A549 (cell line): Measurements from ENCODE around the gene ELP5. TPM values are rescaled to one million over a fixed set of nuclear protein-coding genes. Genes with fewer than 3 reads are reported as not detected.

Experiments
- CHD2 ChIP-seq: fragments of 150-350 bp; IDR thresholded peaks from 2 replicates; pipeline ENCODE4 v1.6.1; 2014; ENCODE audit warnings: low read length; ENCODE audit not compliant: partially characterized antibody
- EHMT2 ChIP-seq: fragments of 200-600 bp; sonication (generic); IDR thresholded peaks from 2 replicates; pipeline ENCODE4 v1.6.1; 2016; ENCODE audit warnings: antibody characterized with exemption, low read depth, mild to moderate bottlenecking, moderate library complexity
- EP300 ChIP-seq, 2 experiments: fragments of >200 bp; sonication (Bioruptor Twin); formaldehyde crosslinking; IDR thresholded peaks; 2 replicates in 1 of 2; 3 replicates in 1 of 2; pipeline ENCODE4 v1.6.1; 2016 to 2017
- FOXS1 ChIP-seq: fragments of 250-450 bp; sonication (Bioruptor Pico); IDR thresholded peaks from 2 replicates; pipeline ENCODE4 v1.5.0; 2020; ENCODE audit warnings: mild to moderate bottlenecking, moderate library complexity
- GATA3 ChIP-seq: IDR thresholded peaks from 2 replicates; pipeline ENCODE4 v1.6.1; 2012; ENCODE audit warnings: borderline replicate concordance
- HDAC2 ChIP-seq: fragments of 200-600 bp; sonication (generic); IDR thresholded peaks from 2 replicates; pipeline ENCODE4 v1.6.1; 2016
- HOXA7 ChIP-seq: fragments of 250-450 bp; sonication (Bioruptor Pico); IDR thresholded peaks from 2 replicates; pipeline ENCODE4 v1.5.0; 2020; ENCODE audit warnings: mild to moderate bottlenecking, moderate library complexity
- JUN ChIP-seq, 2 experiments: fragments of >200 bp; sonication (Bioruptor Twin); formaldehyde crosslinking; IDR thresholded peaks; 2 replicates in 1 of 2; 3 replicates in 1 of 2; pipeline ENCODE4 v1.6.1; 2016 to 2017
- MAZ ChIP-seq: fragments of 150-350 bp; IDR thresholded peaks from 2 replicates; pipeline ENCODE4 v1.6.1; 2014; ENCODE audit warnings: antibody characterized with exemption, low read depth, low read length, borderline replicate concordance
- NPAS2 ChIP-seq: fragments of 250-450 bp; sonication (Bioruptor Pico); IDR thresholded peaks from 2 replicates; pipeline ENCODE4 v1.8.0; 2022; ENCODE audit warnings: mild to moderate bottlenecking, moderate library complexity, borderline replicate concordance
- NR3C1 ChIP-seq: fragments of >200 bp; sonication (Bioruptor Twin); formaldehyde crosslinking; IDR thresholded peaks from 3 replicates; pipeline ENCODE4 v1.6.1; 2017
- PHF8 ChIP-seq: fragments of 200-600 bp; sonication (generic); IDR thresholded peaks from 2 replicates; pipeline ENCODE4 v1.6.1; 2016; ENCODE audit warnings: low read depth, mild to moderate bottlenecking, antibody characterized with exemption, moderate library complexity, borderline replicate concordance
- RARB ChIP-seq: fragments of 250-450 bp; sonication (Bioruptor Pico); IDR thresholded peaks from 2 replicates; pipeline ENCODE4 v1.8.0; 2021; ENCODE audit warnings: mild to moderate bottlenecking, moderate library complexity
- RFX5 ChIP-seq: fragments of 450-650 bp; IDR thresholded peaks from 2 replicates; pipeline ENCODE4 v1.7.1; 2014; ENCODE audit warnings: antibody characterized with exemption, mild to moderate bottlenecking, moderate library complexity
- SMC3 ChIP-seq: fragments of >200 bp; sonication (Bioruptor Twin); formaldehyde crosslinking; IDR thresholded peaks from 3 replicates; pipeline ENCODE4 v1.6.1; 2018; ENCODE audit warnings: inconsistent platforms
- SREBF2 ChIP-seq: fragments of 450-650 bp; IDR thresholded peaks from 2 replicates; pipeline ENCODE4 v1.6.1; 2014; ENCODE audit warnings: mild to moderate bottlenecking, moderate library complexity
- TFCP2L1 ChIP-seq: fragments of 250-450 bp; sonication (Bioruptor Pico); IDR thresholded peaks from 2 replicates; pipeline ENCODE4 v1.5.0; 2021; ENCODE audit warnings: mild to moderate bottlenecking
- ZFP36 ChIP-seq: fragments of 450-650 bp; IDR thresholded peaks from 2 replicates; pipeline ENCODE4 v1.6.1; 2014; ENCODE audit warnings: borderline replicate concordance; ENCODE audit not compliant: partially characterized antibody
- polyA plus RNA-seq, 4 experiments: library from polyadenylated mRNA; depleted of rRNA in 3 of 4; stranded (reverse); fragments of >200 nt; fragmentation: RNase III in 1 of 4; extraction: RNeasy Plus Mini Kit Qiagen cat#74134 plus additional on column Dnase treatment in 1 of 4; gene quantifications; 2 replicates in 3 of 4; 3 replicates in 1 of 4; pipeline ENCODE4 v1.2.3, GENCODE V29; 2011 to 2017
- TF ChIP-seq, protein P1 (sequence below): IDR thresholded peaks from 2 replicates; pipeline ENCODE4 v1.6.1; 2012
- TF ChIP-seq, protein P2 (sequence below): IDR thresholded peaks from 2 replicates; pipeline ENCODE4 v1.6.1; 2012; ENCODE audit warnings: low read depth, borderline replicate concordance
- TF ChIP-seq, protein P3 (sequence below): fragments of >200 bp; sonication (Bioruptor Twin); formaldehyde crosslinking; IDR thresholded peaks from 2 replicates; pipeline ENCODE4 v1.6.1; 2016
- TF ChIP-seq, protein P4 (sequence below): fragments of 450-650 bp; IDR thresholded peaks from 2 replicates; pipeline ENCODE4 v1.6.1; 2014; ENCODE audit warnings: antibody characterized with exemption
- TF ChIP-seq, protein P5 (sequence below): fragments of >200 bp; sonication (Bioruptor Twin); formaldehyde crosslinking; IDR thresholded peaks from 3 replicates; pipeline ENCODE4 v1.5.1; 2016
- TF ChIP-seq, protein P6 (sequence below): fragments of 250-450 bp; sonication (Bioruptor Pico); IDR thresholded peaks from 2 replicates; pipeline ENCODE4 v1.5.0; 2020; ENCODE audit warnings: low read depth, mild to moderate bottlenecking, moderate library complexity

Gene ELP5
- polyA plus RNA-seq, 2 of the 4 experiments (the other 2 are of a cell fraction): 92.1 to 133 TPM

DNA sequence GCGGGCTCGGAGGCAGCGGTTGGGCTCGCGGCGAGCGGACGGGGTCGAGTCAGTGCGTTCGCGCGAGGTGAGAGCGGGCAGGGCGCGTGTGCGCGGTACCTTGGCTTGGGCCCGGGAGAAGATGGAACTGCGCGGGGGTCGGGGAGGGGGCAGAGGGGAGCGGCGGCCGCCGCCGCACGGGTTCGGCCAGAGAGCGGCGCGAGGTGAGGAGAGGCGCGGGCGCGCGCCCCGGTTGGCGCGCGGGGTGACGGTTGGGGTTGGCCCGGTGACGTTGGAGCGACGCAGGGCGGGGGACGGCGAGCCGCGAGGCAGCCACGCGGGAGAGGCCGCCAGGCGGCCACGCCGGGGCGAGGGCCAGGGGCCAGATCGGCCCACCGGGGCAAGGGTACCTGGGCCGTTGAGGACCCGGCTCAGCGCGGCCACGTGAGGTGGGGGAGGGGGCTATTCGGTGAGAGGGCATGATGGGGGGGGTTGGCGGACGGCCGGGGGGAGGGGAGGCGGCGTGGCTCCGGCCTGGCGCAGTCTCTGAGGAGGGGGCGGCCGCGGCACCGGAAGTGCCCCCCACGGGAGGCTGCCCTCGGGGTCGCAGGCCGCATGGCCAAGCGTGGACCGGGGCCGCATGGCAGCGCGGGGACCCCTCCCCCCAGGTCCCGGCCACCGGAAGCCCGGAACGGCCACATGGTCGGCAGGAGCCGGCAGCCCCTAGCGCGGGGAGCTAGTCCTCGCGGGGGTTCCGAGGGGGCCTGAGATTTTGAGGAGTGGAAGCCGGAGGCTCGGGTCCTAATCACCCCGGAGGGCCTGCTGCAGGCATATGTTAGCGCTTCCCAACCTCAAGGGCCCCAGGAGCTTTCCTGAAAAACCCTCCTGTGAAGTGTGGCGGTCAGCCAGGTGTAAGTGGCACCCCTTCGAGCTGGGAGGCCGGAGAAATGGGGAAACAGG is 55.9 kb downstream of the ELP5 start (continued):
- TF ChIP-seq PHF8 (peak; percentile 57), CHD2 (no peak), ZFP36 (no peak), TFCP2L1 (CRISPR knock-in tag) (peak; percentile 76; the same call in 1 of the 2 replicates), NPAS2 (CRISPR knock-in tag) (no peak), RARB (CRISPR knock-in tag) (no peak), RFX5 (no peak), SREBF2 (no peak), JUN (IDR thresholded peaks at IDR 0.05) (peak in 1 of 2 experiments; percentile 71; a peak in 4 of 5 replicates), SMC3 (no peak), HOXA7 (peak; percentile 89), MAZ (no peak), GATA3 (no peak), EHMT2 (no peak), FOXS1 (CRISPR knock-in tag) (no peak), NR3C1 (no peak), HDAC2 (no peak), EP300 (IDR thresholded peaks at IDR 0.05) (no peak)
- TF ChIP-seq, protein P1, sequence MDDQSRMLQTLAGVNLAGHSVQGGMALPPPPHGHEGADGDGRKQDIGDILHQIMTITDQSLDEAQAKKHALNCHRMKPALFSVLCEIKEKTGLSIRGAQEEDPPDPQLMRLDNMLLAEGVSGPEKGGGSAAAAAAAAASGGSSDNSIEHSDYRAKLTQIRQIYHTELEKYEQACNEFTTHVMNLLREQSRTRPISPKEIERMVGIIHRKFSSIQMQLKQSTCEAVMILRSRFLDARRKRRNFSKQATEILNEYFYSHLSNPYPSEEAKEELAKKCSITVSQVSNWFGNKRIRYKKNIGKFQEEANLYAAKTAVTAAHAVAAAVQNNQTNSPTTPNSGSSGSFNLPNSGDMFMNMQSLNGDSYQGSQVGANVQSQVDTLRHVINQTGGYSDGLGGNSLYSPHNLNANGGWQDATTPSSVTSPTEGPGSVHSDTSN: peak; percentile 10; the same call in 1 of the 2 replicates
- TF ChIP-seq, protein P2, sequence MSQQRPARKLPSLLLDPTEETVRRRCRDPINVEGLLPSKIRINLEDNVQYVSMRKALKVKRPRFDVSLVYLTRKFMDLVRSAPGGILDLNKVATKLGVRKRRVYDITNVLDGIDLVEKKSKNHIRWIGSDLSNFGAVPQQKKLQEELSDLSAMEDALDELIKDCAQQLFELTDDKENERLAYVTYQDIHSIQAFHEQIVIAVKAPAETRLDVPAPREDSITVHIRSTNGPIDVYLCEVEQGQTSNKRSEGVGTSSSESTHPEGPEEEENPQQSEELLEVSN: no peak
- TF ChIP-seq, protein P3, sequence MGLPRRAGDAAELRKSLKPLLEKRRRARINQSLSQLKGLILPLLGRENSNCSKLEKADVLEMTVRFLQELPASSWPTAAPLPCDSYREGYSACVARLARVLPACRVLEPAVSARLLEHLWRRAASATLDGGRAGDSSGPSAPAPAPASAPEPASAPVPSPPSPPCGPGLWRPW: no peak
- TF ChIP-seq, protein P4, sequence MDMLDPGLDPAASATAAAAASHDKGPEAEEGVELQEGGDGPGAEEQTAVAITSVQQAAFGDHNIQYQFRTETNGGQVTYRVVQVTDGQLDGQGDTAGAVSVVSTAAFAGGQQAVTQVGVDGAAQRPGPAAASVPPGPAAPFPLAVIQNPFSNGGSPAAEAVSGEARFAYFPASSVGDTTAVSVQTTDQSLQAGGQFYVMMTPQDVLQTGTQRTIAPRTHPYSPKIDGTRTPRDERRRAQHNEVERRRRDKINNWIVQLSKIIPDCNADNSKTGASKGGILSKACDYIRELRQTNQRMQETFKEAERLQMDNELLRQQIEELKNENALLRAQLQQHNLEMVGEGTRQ: no peak
- TF ChIP-seq, protein P5, sequence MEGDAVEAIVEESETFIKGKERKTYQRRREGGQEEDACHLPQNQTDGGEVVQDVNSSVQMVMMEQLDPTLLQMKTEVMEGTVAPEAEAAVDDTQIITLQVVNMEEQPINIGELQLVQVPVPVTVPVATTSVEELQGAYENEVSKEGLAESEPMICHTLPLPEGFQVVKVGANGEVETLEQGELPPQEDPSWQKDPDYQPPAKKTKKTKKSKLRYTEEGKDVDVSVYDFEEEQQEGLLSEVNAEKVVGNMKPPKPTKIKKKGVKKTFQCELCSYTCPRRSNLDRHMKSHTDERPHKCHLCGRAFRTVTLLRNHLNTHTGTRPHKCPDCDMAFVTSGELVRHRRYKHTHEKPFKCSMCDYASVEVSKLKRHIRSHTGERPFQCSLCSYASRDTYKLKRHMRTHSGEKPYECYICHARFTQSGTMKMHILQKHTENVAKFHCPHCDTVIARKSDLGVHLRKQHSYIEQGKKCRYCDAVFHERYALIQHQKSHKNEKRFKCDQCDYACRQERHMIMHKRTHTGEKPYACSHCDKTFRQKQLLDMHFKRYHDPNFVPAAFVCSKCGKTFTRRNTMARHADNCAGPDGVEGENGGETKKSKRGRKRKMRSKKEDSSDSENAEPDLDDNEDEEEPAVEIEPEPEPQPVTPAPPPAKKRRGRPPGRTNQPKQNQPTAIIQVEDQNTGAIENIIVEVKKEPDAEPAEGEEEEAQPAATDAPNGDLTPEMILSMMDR: no peak
- TF ChIP-seq, protein P6, sequence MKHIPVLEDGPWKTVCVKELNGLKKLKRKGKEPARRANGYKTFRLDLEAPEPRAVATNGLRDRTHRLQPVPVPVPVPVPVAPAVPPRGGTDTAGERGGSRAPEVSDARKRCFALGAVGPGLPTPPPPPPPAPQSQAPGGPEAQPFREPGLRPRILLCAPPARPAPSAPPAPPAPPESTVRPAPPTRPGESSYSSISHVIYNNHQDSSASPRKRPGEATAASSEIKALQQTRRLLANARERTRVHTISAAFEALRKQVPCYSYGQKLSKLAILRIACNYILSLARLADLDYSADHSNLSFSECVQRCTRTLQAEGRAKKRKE (CRISPR knock-in tag): peak; percentile 70; the same call in 1 of the 2 replicates
